HepG2 (cell line): ENCODE results near the gene CTDSP1. TPM values are rescaled to one million over a fixed set of nuclear protein-coding genes. Genes with fewer than 3 reads are reported as not detected.

Experiments
- AHDC1 ChIP-seq: sonication (generic); formaldehyde crosslinking; IDR thresholded peaks from 2 replicates; pipeline ENCODE4 v1.5.1; 2020; ENCODE audit warnings: mild to moderate bottlenecking, missing genetic modification reagents, borderline replicate concordance
- ATF1 ChIP-seq: IDR thresholded peaks from 2 replicates; pipeline ENCODE4 v1.6.1; 2016; ENCODE audit warnings: mild to moderate bottlenecking, control low read depth
- HNF4G ChIP-seq, 2 experiments: sonication (generic) in 1 of 2; formaldehyde crosslinking in 1 of 2; IDR thresholded peaks; 2 replicates each; pipeline versions ENCODE4 v1.4.0 to v1.6.1; 2011 to 2020; ENCODE audit warnings: borderline replicate concordance in 2 of 2, low read depth in 2 of 2, mild to moderate bottlenecking in 2 of 2, low read length in 1 of 2, missing genetic modification reagents in 1 of 2, moderate library complexity in 1 of 2
- PLRG1 ChIP-seq: fragments of 450-650 bp; conservative IDR thresholded peaks from 2 replicates; pipeline ENCODE4 v1.6.1; 2016
- RARA ChIP-seq: IDR thresholded peaks from 2 replicates; pipeline ENCODE4 v1.6.1; 2016; ENCODE audit warnings: missing genetic modification reagents, missing compliant biosample characterization
- RERE ChIP-seq: IDR thresholded peaks from 2 replicates; pipeline ENCODE4 v1.6.1; 2016; ENCODE audit warnings: low read depth, missing genetic modification reagents, missing compliant biosample characterization
- SNAPC5 ChIP-seq: sonication (generic); formaldehyde crosslinking; IDR thresholded peaks from 2 replicates; pipeline ENCODE4 v1.8.1; 2023; ENCODE audit warnings: mild to moderate bottlenecking, missing genetic modification reagents, borderline replicate concordance
- SOX6 ChIP-seq, 2 experiments: fragments of 450-650 bp in 1 of 2; sonication (generic) in 1 of 2; formaldehyde crosslinking in 1 of 2; IDR thresholded peaks; 2 replicates each; pipeline versions ENCODE4 v1.4.0 to v1.6.1; 2017 to 2020; ENCODE audit warnings: antibody characterized with exemption in 1 of 2, mild to moderate bottlenecking in 1 of 2, missing genetic modification reagents in 1 of 2
- SPEN ChIP-seq: sonication (generic); formaldehyde crosslinking; IDR thresholded peaks from 2 replicates; pipeline ENCODE4 v1.5.1; 2020; ENCODE audit warnings: low read depth, mild to moderate bottlenecking, missing genetic modification reagents
- ZBTB25 ChIP-seq: IDR thresholded peaks from 2 replicates; pipeline ENCODE4 v1.6.1; 2018; ENCODE audit warnings: missing genetic modification reagents
- ZIK1 ChIP-seq: sonication (generic); formaldehyde crosslinking; IDR thresholded peaks from 2 replicates; pipeline ENCODE4 v1.5.0; 2020; ENCODE audit warnings: mild to moderate bottlenecking, low read depth, missing genetic modification reagents, borderline replicate concordance
- ZNF337 ChIP-seq: sonication (generic); formaldehyde crosslinking; IDR thresholded peaks from 2 replicates; pipeline ENCODE4 v1.5.1; 2020; ENCODE audit warnings: missing genetic modification reagents, low read depth, mild to moderate bottlenecking, borderline replicate concordance
- ZNF749 ChIP-seq: sonication (generic); formaldehyde crosslinking; IDR thresholded peaks from 2 replicates; pipeline ENCODE4 v1.8.0; 2022; ENCODE audit warnings: mild to moderate bottlenecking, missing genetic modification reagents, moderate library complexity, borderline replicate concordance
- ZNF782 ChIP-seq: sonication (generic); formaldehyde crosslinking; IDR thresholded peaks from 2 replicates; pipeline ENCODE4 v1.4.0; 2020; ENCODE audit warnings: missing genetic modification reagents, mild to moderate bottlenecking, borderline replicate concordance
- polyA plus RNA-seq, 8 experiments: library from polyadenylated mRNA; depleted of rRNA in 3 of 8; stranded (reverse) in 7 of 8; unstranded in 1 of 8; fragments of >200 nt; fragmentation: Illumina TruSeq in 4 of 8; extraction: Trizol in 4 of 8; gene quantifications; 2 replicates each; pipeline versions ENCODE4 v1.2.1 to v1.2.3, GENCODE V29; 2011 to 2016; ENCODE audit warnings: low read depth in 4 of 8, missing spikeins in 1 of 8, mixed read lengths in 1 of 8; ENCODE audit not compliant: insufficient read depth in 1 of 8
- total RNA-seq, 5 experiments: library from RNA; depleted of rRNA; stranded (reverse); fragments of >200 nt; fragmentation: Illumina TruSeq; extraction: Trizol; gene quantifications; 2 replicates each; pipeline ENCODE4 v1.2.3, GENCODE V29; 2016; ENCODE audit warnings: low read depth in 1 of 5

Gene CTDSP1
- total and polyA plus RNA-seq, 2 of the 13 experiments (the other 11 are each of a cell fraction or from before 2014, with no cell fraction given): 91.0 to 268 TPM

GRCh38 chr2:218387369-218388194 is 12.1 kb upstream of the CTDSP1 start (continued):
- TF ChIP-seq AHDC1 (CRISPR knock-in tag) (peak; percentile 77), SNAPC5 (CRISPR knock-in tag) (no peak), SOX6 (IDR thresholded peaks at IDR 0.05) (no peak), SOX6 (CRISPR knock-in tag; IDR thresholded peaks at IDR 0.05) (peak; percentile 50; the same call in 1 of the 2 replicates), RARA (CRISPR knock-in tag) (peak; percentile 85), PLRG1 (no peak), ATF1 (peak; percentile 70; the same call in 1 of the 2 replicates), ZNF337 (no peak), HNF4G (IDR thresholded peaks at IDR 0.05; ENCODE audit: borderline replicate concordance, low read depth, low read length) (peak; percentile 61; the same call in 1 of the 2 replicates), HNF4G (CRISPR knock-in tag; IDR thresholded peaks at IDR 0.05; ENCODE audit: borderline replicate concordance, low read depth) (no peak), SPEN (CRISPR knock-in tag) (peak; percentile 16; the same call in 1 of the 2 replicates), ZNF782 (CRISPR knock-in tag) (peak; percentile 50; the same call in 1 of the 2 replicates), RERE (CRISPR knock-in tag) (no peak), ZIK1 (CRISPR knock-in tag) (0 out of 2 replicates have a peak, but pooled peaks have one; percentile 16), ZBTB25 (CRISPR knock-in tag) (peak; percentile 36; the same call in 1 of the 2 replicates), ZNF749 (no peak)
